ENCODE measurements around the gene ABHD13.

- TF ChIP-seq EZH2 (IDR thresholded peaks at IDR 0.05; ENCODE audit: insufficient read depth, poor library complexity, severe bottlenecking) (no peak), EZH2phosphoT487 (IDR thresholded peaks at IDR 0.05; ENCODE audit: insufficient read depth, low read depth) (no peak)
These were observed at the start of gene ABHD13 for GRCh38 chr13:108218044-108218974.

All from GM23248 (cell line).